Stimulated activated CD4-positive, alpha-beta T cell treated with anti-CD3 and anti-CD28 coated beads, Interleukin-1b, Interleukin-23, amount 100 ng/mL, for 4 hours (primary cell): ENCODE measurements around the gene RIPPLY3.
"Not testable (repeated sequence)": the region's sequence is repeated elsewhere in the genome, so short reads cannot be mapped to it uniquely, and the experiment has no call there.

ENCODE experiments used
- DNase-seq, 2 donors: peaks; one replicate each; pipeline ENCODE4 v3.0.0-alpha.2; 2020; ENCODE audit warnings: low read depth in 2 of 2

RIPPLY3 gene

GRCh38 chr21:36981049-36981391 is 25.5 kb upstream of the RIPPLY3 start:
- no peak for DNase-seq

GRCh38 chr21:36981977-36982700 is 24.4 kb upstream of the RIPPLY3 start:
- no peak for DNase-seq

- DNase-seq, result no peak
Measured at GRCh38 chr21:36985751-36986594, 20.5 kb upstream of the RIPPLY3 start.

GRCh38 chr21:36987845-36988244 is 18.7 kb upstream of the RIPPLY3 start:
- DNase-seq, result no peak

GRCh38 chr21:36988536-36988935 is 18.0 kb upstream of the RIPPLY3 start:
- no peak for DNase-seq

GRCh38 chr21:36989199-36989698 is 17.3 kb upstream of the RIPPLY3 start:
- DNase-seq, result not testable (repeated sequence)

- DNase-seq, result peak; percentile 76 to 86
Measured at GRCh38 chr21:36989699-36990507, 16.6 kb upstream of the RIPPLY3 start.

- no peak for DNase-seq
Measured at GRCh38 chr21:36990508-36991205, 15.8 kb upstream of the RIPPLY3 start.

- no peak for DNase-seq
Measured at GRCh38 chr21:36992671-36993070, 13.8 kb upstream of the RIPPLY3 start.

GRCh38 chr21:36994501-36995158 is 11.9 kb upstream of the RIPPLY3 start:
- no peak for DNase-seq

GRCh38 chr21:36995285-36995684 is 11.2 kb upstream of the RIPPLY3 start:
- not testable (repeated sequence) for DNase-seq

GRCh38 chr21:36999131-36999898 is 7.2 kb upstream of the RIPPLY3 start:
- DNase-seq, result no peak

GRCh38 chr21:37000381-37000780 is 6.1 kb upstream of the RIPPLY3 start:
- no peak for DNase-seq

GRCh38 chr21:37001441-37001840 is 5.1 kb upstream of the RIPPLY3 start:
- no peak for DNase-seq

- not testable (repeated sequence) for DNase-seq
Measured at GRCh38 chr21:37002851-37003250, 3.7 kb upstream of the RIPPLY3 start.

GRCh38 chr21:37003917-37004316 is 2.6 kb upstream of the RIPPLY3 start:
- DNase-seq, result not testable (repeated sequence)

GRCh38 chr21:37005548-37006485 is 685 bp upstream of the RIPPLY3 start:
- no peak for DNase-seq

GRCh38 chr21:37008724-37009123 is 2.2 kb downstream of the RIPPLY3 start:
- no peak for DNase-seq

- peak; percentile 74 for DNase-seq
Measured at GRCh38 chr21:37009740-37010341, 3.3 kb downstream of the RIPPLY3 start.
